Measurements from ENCODE around the gene KIF6. TPM values are rescaled to one million over a fixed set of nuclear protein-coding genes. Genes with fewer than 3 reads are reported as not detected.

KIF6 gene
- total and polyA plus RNA-seq, 2 of the 8 experiments (the other 6 are each of a cell fraction or from before 2014, with no cell fraction given): 0.53 to 0.65 TPM

DNA sequence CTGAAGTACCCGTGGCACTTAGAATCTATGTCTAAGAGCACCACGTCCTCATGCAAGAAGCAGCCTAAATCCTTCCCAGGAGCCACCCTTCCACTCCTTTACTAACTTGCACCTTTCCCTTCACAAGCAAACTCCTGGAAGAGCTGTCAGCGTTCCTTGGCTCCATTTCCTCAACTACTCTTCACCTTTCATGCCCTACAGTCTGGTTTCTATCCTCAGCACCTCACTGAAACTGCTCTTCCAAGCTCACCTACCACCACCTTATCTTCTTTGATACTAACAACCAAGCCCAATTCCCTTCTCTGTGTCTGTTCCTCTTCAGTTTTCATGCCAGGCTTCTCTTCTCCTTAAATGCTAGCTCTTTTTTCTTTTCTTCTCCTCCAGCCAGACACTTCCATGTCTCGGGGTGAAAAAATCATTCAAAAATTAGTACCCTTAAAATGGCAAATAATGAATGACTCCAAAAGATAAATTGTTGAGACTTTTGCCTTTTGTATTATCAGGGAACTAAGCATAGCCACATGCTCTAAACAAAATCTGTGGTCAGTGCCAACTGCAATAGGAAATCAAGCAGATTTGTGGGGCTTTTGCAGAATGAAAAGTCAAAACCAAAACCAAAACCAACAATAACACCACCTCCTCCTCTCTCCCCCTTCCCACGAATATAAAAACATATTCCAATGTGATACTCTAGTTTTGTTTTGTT, 253.1 kb downstream of the KIF6 start (continued):
- TF ChIP-seq POU5F1 (IDR thresholded peaks at IDR 0.05; ENCODE audit: low read depth, low read length): no peak

Measured in H1 (cell line).